ENCODE measurements around the gene GPR89B. TPM values are rescaled to one million over a fixed set of nuclear protein-coding genes. Genes with fewer than 3 reads are reported as not detected.
"Not testable (repeated sequence)": the region's sequence is repeated elsewhere in the genome, so short reads cannot be mapped to it uniquely, and the experiment has no call there.

GPR89B gene
- polyA plus RNA-seq, 2 donors = 7.6 to 9.7 TPM

DNA sequence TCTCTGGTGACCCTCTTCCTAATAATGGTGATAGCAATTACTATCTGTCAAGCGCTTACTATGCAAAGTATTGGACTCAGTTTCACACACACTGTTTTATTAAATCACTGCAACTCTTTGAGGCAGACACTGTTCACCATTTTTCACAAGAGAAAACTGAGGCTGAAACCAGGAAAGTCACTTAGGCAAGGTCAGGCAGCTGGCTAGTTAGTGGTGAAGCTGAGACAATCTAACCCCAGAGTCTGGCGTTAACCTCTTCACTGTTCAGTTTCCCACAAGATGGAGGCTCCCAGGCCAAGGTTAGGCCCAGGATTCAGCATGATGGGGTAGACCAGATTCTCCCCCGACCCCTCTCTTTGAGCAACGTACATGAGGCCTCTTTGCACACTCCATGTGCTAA lies 30.4 kb upstream of the GPR89B start:
- peaks cover 2% of the 10 kb centered on the region in 2 donors for H3K4me1 ChIP-seq (ENCODE audit: control insufficient read depth in 2 of 2, insufficient read depth in 2 of 2, low read length in 1 of 2)
- no peaks in the 10 kb centered on the region for H3K9me3 ChIP-seq (ENCODE audit: control insufficient read depth in 2 of 2, insufficient read depth in 1 of 2, low read depth in 1 of 2, low read length in 1 of 2)
- 87% methylated on average over 4 of the region's 4 CpGs for WGBS, 2 donors
- no peaks in the 10 kb centered on the region for H3K27me3 ChIP-seq (ENCODE audit: control insufficient read depth in 1 of 2, insufficient read depth in 2 of 2, low read length in 2 of 2)
- H3K36me3 ChIP-seq (ENCODE audit: control insufficient read depth in 2 of 2, insufficient read depth in 2 of 2, low read length in 1 of 2) = no peaks in the 10 kb centered on the region
- H3K27ac ChIP-seq (ENCODE audit: low read depth in 2 of 2, low read length in 1 of 2) = no peak overlapping the region
- no peak overlapping the region for H3K4me3 ChIP-seq (ENCODE audit: low read depth in 1 of 2, low read length in 2 of 2)

- Histone ChIP-seq H3K9me3 (ENCODE audit: control insufficient read depth in 2 of 2, insufficient read depth in 1 of 2, low read depth in 1 of 2, low read length in 1 of 2) (no peaks in the 10 kb centered on the region), H3K36me3 (ENCODE audit: control insufficient read depth in 2 of 2, insufficient read depth in 2 of 2, low read length in 1 of 2) (no peaks in the 10 kb centered on the region), H3K4me1 (ENCODE audit: control insufficient read depth in 2 of 2, insufficient read depth in 2 of 2, low read length in 1 of 2) (peaks cover 0 to 1% of the 10 kb centered on the region in 2 donors), H3K4me3 (ENCODE audit: low read depth in 1 of 2, low read length in 2 of 2) (no peak within 1 kb of the TSS), H3K27ac (ENCODE audit: low read depth in 2 of 2, low read length in 1 of 2) (no peak within 1 kb of the TSS), H3K27me3 (ENCODE audit: control insufficient read depth in 1 of 2, insufficient read depth in 2 of 2, low read length in 2 of 2) (no peaks in the 10 kb centered on the region)
- 80 to 86% methylated on average over 7 of the region's 7 CpGs for WGBS, 2 donors
Observed at GRCh38 chr1:147902253-147902845, 25.9 kb upstream of the GPR89B start, which contains the start of gene GJA8. Gene GJA8, plus strand, starts transcription at chr1:147902795. Its CDS starts 5,161 bp downstream, at chr1:147907956.

DNA sequence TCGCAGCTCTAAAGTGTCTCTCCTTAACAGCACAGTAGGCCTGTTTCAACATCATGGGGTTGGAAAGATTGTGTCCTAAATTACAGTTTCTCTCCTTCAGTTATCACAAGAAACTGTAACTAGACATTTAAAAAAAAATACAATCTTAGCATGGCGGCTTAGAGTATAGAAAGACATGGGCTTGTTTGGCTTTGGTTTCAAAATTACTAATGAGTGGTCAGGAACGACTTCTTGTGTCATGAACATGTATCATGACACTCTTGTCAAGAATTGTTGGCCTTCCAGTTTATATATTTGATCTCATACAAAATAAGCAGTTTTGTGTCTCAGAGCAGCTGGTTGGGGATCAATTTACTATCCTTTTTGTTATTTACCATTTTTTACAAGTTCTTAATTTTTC lies 23.5 kb upstream of the GPR89B start:
- Histone ChIP-seq H3K9me3 (ENCODE audit: control insufficient read depth in 2 of 2, insufficient read depth in 1 of 2, low read depth in 1 of 2, low read length in 1 of 2) (peaks cover 0 to 4% of the 10 kb centered on the region in 2 donors), H3K27ac (ENCODE audit: low read depth in 2 of 2, low read length in 1 of 2) (no peak overlapping the region)

DNA sequence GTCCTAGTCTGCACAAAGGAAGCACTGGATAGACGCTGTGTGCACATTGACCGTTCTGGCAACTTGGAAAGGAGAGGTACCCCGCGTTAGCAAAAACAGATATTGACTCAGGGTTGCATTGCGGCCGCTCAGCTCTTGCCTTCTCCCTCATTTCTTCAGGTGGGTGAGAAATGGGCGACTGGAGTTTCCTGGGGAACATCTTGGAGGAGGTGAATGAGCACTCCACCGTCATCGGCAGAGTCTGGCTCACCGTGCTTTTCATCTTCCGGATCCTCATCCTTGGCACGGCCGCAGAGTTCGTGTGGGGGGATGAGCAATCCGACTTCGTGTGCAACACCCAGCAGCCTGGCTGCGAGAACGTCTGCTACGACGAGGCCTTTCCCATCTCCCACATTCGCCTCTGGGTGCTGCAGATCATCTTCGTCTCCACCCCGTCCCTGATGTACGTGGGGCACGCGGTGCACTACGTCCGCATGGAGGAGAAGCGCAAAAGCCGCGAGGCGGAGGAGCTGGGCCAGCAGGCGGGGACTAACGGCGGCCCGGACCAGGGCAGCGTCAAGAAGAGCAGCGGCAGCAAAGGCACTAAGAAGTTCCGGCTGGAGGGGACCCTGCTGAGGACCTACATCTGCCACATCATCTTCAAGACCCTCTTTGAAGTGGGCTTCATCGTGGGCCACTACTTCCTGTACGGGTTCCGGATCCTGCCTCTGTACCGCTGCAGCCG lies 20.3 kb upstream of the GPR89B start:
- H3K27ac ChIP-seq (ENCODE audit: low read depth in 2 of 2, low read length in 1 of 2) = no peak overlapping the region
- no peaks in the 10 kb centered on the region for H3K4me1 ChIP-seq (ENCODE audit: control insufficient read depth in 2 of 2, insufficient read depth in 2 of 2, low read length in 1 of 2)
- 94 to 97% methylated on average over 44 of the region's 44 CpGs for WGBS, 2 donors
- no peaks in the 10 kb centered on the region for H3K36me3 ChIP-seq (ENCODE audit: control insufficient read depth in 2 of 2, insufficient read depth in 2 of 2, low read length in 1 of 2)
- H3K4me3 ChIP-seq (ENCODE audit: low read depth in 1 of 2, low read length in 2 of 2) = no peak overlapping the region
- peaks cover 0 to 4% of the 10 kb centered on the region in 2 donors for H3K9me3 ChIP-seq (ENCODE audit: control insufficient read depth in 2 of 2, insufficient read depth in 1 of 2, low read depth in 1 of 2, low read length in 1 of 2)
- H3K27me3 ChIP-seq (ENCODE audit: control insufficient read depth in 1 of 2, insufficient read depth in 2 of 2, low read length in 2 of 2) = no peaks in the 10 kb centered on the region

More for the DNA sequence above, 23.5 kb upstream of the GPR89B start:
- H3K36me3 ChIP-seq (ENCODE audit: control insufficient read depth in 2 of 2, insufficient read depth in 2 of 2, low read length in 1 of 2) = no peaks in the 10 kb centered on the region
- H3K4me3 ChIP-seq (ENCODE audit: low read depth in 1 of 2, low read length in 2 of 2) = no peak overlapping the region
- H3K4me1 ChIP-seq (ENCODE audit: control insufficient read depth in 2 of 2, insufficient read depth in 2 of 2, low read length in 1 of 2) = no peaks in the 10 kb centered on the region
- WGBS, 2 donors = 71 to 76% methylated on average over 3 of the region's 3 CpGs
- no peaks in the 10 kb centered on the region for H3K27me3 ChIP-seq (ENCODE audit: control insufficient read depth in 1 of 2, insufficient read depth in 2 of 2, low read length in 2 of 2)

DNA sequence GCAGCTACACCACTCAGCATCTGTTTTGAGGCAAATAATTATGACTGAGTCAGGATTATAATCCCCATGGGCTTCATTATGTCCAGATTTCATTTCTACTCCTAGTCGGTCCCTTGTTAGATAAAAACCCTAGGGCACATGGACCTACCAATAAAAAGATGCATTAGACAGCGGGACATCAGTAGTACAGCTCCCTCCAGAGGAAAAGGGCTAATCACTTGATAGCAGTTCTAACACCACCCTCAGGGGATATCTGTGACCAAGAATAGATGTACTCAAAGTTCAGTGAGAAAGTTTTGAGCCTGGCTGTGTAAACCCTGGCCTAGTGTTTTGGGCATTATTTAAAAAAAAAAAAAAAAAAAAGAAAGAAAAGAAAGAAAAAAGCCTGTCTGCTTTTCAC lies 15.7 kb upstream of the GPR89B start:
- Histone ChIP-seq H3K27ac (ENCODE audit: low read depth in 2 of 2, low read length in 1 of 2) (no peak overlapping the region), H3K4me1 (ENCODE audit: control insufficient read depth in 2 of 2, insufficient read depth in 2 of 2, low read length in 1 of 2) (no peaks in the 10 kb centered on the region)
- 74 to 79% methylated on average over 2 of the region's 2 CpGs for WGBS, 2 donors

GRCh38 chr1:147913362-147913942 lies 14.8 kb upstream of the GPR89B start:
- Histone ChIP-seq H3K4me3 (ENCODE audit: low read depth in 1 of 2, low read length in 2 of 2) (no peak overlapping the region), H3K4me1 (ENCODE audit: control insufficient read depth in 2 of 2, insufficient read depth in 2 of 2, low read length in 1 of 2) (no peaks in the 10 kb centered on the region), H3K27ac (ENCODE audit: low read depth in 2 of 2, low read length in 1 of 2) (no peak overlapping the region), H3K9me3 (ENCODE audit: control insufficient read depth in 2 of 2, insufficient read depth in 1 of 2, low read depth in 1 of 2, low read length in 1 of 2) (no peaks in the 10 kb centered on the region), H3K27me3 (ENCODE audit: control insufficient read depth in 1 of 2, insufficient read depth in 2 of 2, low read length in 2 of 2) (no peaks in the 10 kb centered on the region), H3K36me3 (ENCODE audit: control insufficient read depth in 2 of 2, insufficient read depth in 2 of 2, low read length in 1 of 2) (no peaks in the 10 kb centered on the region)
- 94 to 95% methylated on average over 7 of the region's 7 CpGs for WGBS, 2 donors

More for the DNA sequence above, 15.7 kb upstream of the GPR89B start:
- peaks cover 0 to 4% of the 10 kb centered on the region in 2 donors for H3K9me3 ChIP-seq (ENCODE audit: control insufficient read depth in 2 of 2, insufficient read depth in 1 of 2, low read depth in 1 of 2, low read length in 1 of 2)
- H3K4me3 ChIP-seq (ENCODE audit: low read depth in 1 of 2, low read length in 2 of 2) = no peak overlapping the region
- H3K27me3 ChIP-seq (ENCODE audit: control insufficient read depth in 1 of 2, insufficient read depth in 2 of 2, low read length in 2 of 2) = no peaks in the 10 kb centered on the region
- no peaks in the 10 kb centered on the region for H3K36me3 ChIP-seq (ENCODE audit: control insufficient read depth in 2 of 2, insufficient read depth in 2 of 2, low read length in 1 of 2)

GRCh38 chr1:147919896-147920295 lies 8.3 kb upstream of the GPR89B start:
- Histone ChIP-seq H3K36me3 (ENCODE audit: control insufficient read depth in 2 of 2, insufficient read depth in 2 of 2, low read length in 1 of 2) (no peaks in the 10 kb centered on the region), H3K27ac (ENCODE audit: low read depth in 2 of 2, low read length in 1 of 2) (no peak overlapping the region), H3K4me3 (ENCODE audit: low read depth in 1 of 2, low read length in 2 of 2) (no peak overlapping the region), H3K9me3 (ENCODE audit: control insufficient read depth in 2 of 2, insufficient read depth in 1 of 2, low read depth in 1 of 2, low read length in 1 of 2) (no peaks in the 10 kb centered on the region), H3K4me1 (ENCODE audit: control insufficient read depth in 2 of 2, insufficient read depth in 2 of 2, low read length in 1 of 2) (no peaks in the 10 kb centered on the region), H3K27me3 (ENCODE audit: control insufficient read depth in 1 of 2, insufficient read depth in 2 of 2, low read length in 2 of 2) (no peaks in the 10 kb centered on the region)
- WGBS, 2 donors = 93 to 96% methylated on average over 6 of the region's 6 CpGs

- H3K4me3 ChIP-seq (ENCODE audit: low read depth in 1 of 2, low read length in 2 of 2) = no peak overlapping the region
- WGBS, 2 donors = 88 to 96% methylated on average over 1 of the region's 1 CpG
- H3K27me3 ChIP-seq (ENCODE audit: control insufficient read depth in 1 of 2, insufficient read depth in 2 of 2, low read length in 2 of 2) = no peaks in the 10 kb centered on the region
- no peaks in the 10 kb centered on the region for H3K9me3 ChIP-seq (ENCODE audit: control insufficient read depth in 2 of 2, insufficient read depth in 1 of 2, low read depth in 1 of 2, low read length in 1 of 2)
- no peaks in the 10 kb centered on the region for H3K4me1 ChIP-seq (ENCODE audit: control insufficient read depth in 2 of 2, insufficient read depth in 2 of 2, low read length in 1 of 2)
- no peaks in the 10 kb centered on the region for H3K36me3 ChIP-seq (ENCODE audit: control insufficient read depth in 2 of 2, insufficient read depth in 2 of 2, low read length in 1 of 2)
- no peak overlapping the region for H3K27ac ChIP-seq (ENCODE audit: low read depth in 2 of 2, low read length in 1 of 2)
Observed at GRCh38 chr1:147924813-147925212, 3.4 kb upstream of the GPR89B start.

- not testable (repeated sequence) for H3K4me3 ChIP-seq (ENCODE audit: low read depth in 1 of 2, low read length in 2 of 2); H3K27me3 ChIP-seq (ENCODE audit: control insufficient read depth in 1 of 2, insufficient read depth in 2 of 2, low read length in 2 of 2); H3K27ac ChIP-seq (ENCODE audit: low read depth in 2 of 2, low read length in 1 of 2); H3K36me3 ChIP-seq (ENCODE audit: control insufficient read depth in 2 of 2, insufficient read depth in 2 of 2, low read length in 1 of 2); H3K4me1 ChIP-seq (ENCODE audit: control insufficient read depth in 2 of 2, insufficient read depth in 2 of 2, low read length in 1 of 2); H3K9me3 ChIP-seq (ENCODE audit: control insufficient read depth in 2 of 2, insufficient read depth in 1 of 2, low read depth in 1 of 2, low read length in 1 of 2)
- 86 to 97% methylated on average over 3 of the region's 6 CpGs for WGBS, 2 donors
Observed at GRCh38 chr1:147927215-147927614, 1.0 kb upstream of the GPR89B start.

Measured in esophagus (tissue), 2 donors.